ENCODE data around the gene SERPINB1.

The SERPINB1 gene

DNA sequence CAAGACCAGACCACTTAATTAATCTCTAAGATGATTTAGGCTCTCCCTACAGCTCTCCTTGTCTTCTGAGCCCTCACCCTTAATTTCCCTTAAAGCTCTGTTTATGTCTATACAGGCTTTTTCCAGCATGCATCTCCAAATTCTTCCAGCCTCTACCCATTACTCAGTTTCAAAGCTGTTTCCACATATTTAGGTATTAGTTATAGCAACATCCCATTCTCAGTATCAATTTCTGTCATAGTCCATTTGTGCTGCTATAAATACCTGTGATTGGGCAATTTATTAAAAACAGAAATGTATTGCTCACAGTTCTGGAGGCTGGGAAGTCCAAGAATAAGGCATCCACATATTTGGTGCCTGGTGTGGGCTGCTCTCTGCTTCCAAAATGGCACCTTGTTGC, 2.3 kb upstream of the SERPINB1 start:
- no peak for DNase-seq

DNA sequence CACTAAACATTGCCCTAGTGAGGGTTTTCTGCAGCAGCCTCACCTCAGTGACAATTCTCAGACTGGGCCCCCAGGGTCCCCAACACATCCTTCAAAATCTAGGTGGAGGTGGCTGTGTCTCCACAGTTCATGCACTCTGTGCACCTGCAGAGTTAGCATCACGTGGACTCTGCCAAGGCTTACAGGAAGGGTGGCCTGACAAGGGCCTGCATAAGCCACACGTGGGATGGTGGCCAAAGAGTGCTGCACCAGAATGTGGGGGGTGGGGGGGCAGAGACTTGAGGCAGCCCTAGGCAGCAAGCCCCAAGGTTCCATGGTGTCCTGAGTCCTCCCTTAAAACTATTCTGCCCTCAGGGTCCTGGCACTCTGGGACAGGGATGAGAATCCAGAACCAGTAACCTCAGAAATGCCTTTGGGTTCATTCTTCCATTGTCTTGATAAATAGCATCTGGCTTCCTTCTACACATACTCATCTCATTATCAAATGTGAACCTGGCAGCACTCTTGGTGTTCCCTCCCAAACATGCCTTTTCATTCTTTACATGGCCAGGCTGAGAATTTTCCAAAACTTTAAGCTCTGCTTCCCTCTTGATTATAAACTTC, 1.6 kb upstream of the SERPINB1 start:
- no peak for DNase-seq

GRCh38 chr6:2842139-2842552, 483 bp upstream of the SERPINB1 start:
- no peak for DNase-seq

GRCh38 chr6:2840749-2841061, 958 bp downstream of the SERPINB1 start:
- peak in 1 of 2 experiments; percentile 35 for DNase-seq

DNA sequence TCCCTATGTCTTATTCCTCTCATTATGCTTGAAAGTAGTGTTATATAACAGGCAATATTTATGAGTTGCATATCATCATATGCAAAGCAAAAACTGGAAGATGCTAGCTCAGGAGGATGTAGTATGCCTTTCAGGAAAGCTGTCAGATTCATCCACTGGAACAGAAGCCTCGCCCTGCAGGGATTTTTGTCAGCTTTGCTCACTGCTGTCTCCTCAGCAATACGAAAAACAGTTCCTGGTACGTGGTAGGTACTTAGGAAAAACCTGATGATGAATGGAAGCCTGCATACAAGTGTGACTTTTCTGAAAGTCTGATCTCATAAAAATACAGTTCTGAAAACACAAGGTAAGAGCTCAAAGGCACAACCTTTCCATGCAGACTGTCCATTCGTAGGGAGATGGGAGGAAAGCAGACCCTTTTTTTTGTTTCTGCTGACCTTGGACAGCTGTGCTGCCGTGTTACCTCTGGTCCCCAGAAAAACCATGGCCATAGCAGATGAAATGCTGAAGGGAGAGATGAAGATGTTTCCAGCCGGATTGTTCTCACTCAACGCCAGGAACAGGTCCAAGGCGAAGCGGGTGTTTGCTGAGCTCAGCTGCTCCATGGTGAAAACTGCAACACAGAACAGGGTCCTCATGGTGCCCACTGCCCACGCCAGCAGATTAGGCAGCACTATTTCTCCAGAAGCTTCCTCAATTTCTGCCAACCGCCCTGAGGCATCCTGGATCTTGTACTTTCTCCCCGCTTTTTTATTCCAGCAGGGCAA, 1.5 kb downstream of the SERPINB1 start:
- DNase-seq = no peak

DNA sequence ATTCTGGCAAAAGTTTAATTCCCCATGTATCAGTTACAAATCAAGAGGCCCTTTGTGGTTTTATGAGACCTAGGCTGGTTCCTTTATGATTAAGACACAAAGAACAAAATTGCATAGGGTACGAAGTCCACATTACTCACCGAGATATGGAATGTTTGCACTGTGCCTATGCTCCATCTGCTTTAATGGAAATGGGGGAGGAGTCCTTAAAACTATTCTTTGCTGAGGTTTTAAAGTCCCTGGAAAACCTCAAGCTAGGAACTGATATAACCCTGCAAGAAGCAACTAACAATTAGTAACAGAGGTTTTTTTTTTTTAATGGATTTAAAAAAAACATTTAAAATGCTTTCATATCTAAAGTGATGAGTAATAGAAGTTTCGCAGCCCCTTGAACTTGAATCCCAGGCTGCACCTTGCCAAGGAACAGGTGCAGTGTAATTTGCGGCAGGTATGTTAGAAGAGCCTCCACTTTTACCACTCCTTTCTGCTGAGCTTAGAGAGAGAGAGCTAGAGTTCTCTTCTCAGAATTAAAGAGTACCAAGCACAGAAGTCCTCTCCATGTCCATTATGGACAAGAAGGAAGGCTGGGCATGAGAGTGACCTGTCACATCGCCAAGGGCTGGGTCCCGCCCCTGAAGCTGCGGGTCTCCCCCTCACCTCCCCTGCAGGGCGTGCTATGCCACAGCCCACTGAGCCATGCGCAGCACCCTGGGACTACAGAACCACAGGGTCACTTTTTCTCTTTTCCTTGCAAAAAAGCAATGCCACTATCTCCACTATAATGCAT, 2.3 kb downstream of the SERPINB1 start:
- no peak for DNase-seq

- no peak for DNase-seq
Measured at GRCh38 chr6:2838251-2838650, 3.4 kb downstream of the SERPINB1 start.

DNA sequence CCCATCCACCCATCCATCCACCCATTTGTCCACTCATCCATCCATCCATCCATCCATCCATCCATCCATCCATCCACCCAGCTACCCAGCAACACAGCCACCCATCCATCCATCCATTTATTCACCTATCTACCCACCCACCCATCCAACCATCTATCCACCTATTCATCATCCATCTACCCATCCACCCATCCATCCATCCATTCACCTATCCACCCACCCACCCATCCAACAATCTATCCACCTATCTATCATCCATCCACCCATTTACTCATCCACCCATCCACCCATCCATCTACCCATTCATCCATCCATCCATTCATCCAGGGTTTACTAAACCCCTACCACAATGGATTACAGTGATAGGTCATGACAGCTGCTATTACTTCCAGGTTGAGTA, 7.4 kb downstream of the SERPINB1 start:
- no peak for DNase-seq

DNA sequence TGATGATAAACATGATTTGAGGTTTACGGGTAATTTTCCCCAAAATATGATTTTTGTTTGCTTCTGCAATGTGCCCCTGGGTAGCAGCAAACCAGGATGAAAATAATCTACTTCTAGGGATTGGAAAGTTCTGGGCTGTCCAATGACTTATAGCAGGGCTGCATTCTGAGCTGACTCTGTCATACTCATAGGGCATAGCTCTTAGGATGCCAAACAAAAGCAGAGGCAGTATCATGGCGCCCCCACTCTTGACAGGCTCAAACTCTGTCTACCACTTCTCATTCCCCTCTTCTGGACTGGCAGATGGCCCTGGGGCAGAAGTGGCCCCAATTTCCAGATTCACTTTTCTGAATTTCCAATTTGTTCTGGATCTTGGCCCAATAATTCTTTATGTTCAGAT, 10.3 kb downstream of the SERPINB1 start:
- DNase-seq = no peak

GRCh38 chr6:2830183-2830582, 11.5 kb downstream of the SERPINB1 start:
- no peak for DNase-seq

DNA sequence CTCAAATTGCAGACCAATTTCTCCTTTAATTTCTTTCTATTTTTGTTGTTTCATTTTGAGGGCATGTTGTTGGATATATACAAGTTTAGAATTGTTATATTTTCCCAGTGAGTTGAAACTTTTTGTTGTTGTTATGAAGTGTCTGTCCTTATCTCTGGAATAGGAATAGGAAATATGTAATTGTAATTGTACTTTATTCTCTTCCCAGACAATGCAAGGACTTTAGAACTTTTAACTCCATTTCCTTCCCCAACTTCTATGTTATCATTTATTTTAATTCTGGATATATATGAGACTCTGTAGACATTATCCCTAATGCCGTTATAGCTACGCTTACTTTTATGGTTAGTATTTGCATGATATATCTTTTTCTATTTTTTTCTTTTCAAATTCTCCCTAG, 12.4 kb downstream of the SERPINB1 start:
- DNase-seq = no peak

DNA sequence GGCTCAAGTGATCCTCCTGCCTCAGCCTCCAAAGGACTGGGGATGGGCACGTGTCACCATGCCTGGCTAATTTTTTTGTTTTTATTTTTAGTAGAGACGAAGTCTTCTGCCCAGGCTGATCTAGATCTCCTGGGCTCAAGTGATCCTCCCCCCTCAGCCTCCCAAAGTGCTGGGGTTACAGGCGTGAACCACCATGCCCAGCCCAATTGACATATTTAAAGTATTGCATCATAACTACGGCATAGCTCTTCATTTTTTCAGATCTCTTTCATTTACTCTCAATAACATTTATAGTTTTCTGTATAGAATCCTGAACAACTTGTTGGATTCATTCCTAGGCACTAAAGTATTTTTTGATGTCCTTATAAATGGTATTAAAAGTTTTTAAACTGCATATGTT, 13.0 kb downstream of the SERPINB1 start:
- no peak for DNase-seq

DNA sequence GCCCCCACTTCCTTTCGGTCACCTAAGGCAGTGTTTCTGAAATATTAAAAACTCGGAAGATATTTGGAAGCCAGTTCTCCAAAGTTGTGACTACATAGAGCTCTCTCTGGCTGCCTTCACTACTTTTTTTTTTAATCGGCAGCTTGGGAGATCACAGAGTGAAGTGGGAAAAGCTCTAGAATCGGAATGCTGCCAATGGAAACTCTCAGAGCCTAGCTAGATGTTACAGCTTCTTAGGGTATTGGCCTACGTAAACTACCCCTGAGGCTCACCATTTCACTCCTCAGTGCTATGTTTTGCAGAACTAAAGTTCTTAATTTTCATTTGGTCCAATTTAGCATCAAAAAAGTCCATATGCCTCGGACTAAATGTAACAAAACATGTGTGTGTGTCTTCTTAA, 14.5 kb downstream of the SERPINB1 start:
- no peak for DNase-seq

GRCh38 chr6:2826131-2826530, 15.5 kb downstream of the SERPINB1 start:
- no peak for DNase-seq

GRCh38 chr6:2823104-2823850, 18.4 kb downstream of the SERPINB1 start:
- no peak for DNase-seq

DNA sequence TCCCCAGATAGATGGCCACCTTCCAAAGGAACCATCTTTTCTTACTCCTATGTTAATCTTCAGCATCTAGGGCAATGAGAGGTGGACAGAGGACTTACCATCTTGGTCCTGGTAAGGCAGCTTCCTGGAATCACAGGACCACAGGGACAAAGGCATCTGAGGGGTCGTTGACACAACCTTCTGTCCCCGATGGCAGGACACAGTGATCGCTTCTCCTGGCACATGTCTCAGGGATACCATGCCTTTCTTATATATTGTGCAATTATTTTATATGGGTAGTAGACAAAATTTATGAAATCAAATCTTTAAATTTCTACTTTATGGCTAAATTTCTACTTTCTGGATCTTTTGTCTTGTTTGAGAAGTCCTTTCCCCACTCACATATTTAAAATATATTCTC, 20.1 kb downstream of the SERPINB1 start:
- DNase-seq = no peak

GRCh38 chr6:2820415-2820814, 21.2 kb downstream of the SERPINB1 start:
- no peak for DNase-seq

DNA sequence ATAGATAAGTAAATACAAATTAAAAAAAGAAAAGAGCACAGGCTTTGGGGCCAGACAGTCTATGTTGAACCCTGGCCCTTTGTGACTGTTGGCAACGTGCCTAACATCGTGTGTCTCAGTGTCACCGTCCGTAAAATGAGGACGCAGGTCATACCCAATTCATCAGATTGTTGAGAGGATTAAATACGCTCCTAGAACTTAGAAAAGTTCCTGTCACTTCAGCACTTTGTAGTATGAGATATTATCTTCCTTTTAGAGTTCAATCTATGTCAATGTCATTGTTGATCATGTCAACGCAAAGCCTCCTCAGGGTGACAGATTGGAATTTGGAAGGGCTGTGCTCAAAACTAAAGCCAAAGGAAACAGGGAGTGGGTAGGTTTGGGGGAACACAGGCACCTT, 21.7 kb downstream of the SERPINB1 start:
- no peak for DNase-seq

DNA sequence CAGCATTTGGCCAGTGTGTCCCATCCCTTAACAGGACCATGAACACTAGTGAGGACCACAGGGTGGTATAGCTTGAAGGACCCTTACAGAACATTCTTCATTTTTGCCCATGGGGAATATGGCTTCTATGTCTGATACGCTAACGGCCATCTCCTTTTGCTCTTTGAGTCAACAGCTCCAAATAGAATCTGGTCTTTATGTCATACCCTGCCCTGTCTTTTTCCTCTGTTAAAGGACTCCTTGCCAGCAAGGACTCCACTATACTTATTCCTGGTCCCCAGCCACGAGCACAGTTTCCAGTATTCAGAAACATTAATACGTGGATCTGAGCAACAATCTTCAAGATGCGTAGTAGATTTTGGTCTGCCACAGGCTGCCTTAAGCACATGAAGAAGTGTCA, 22.5 kb downstream of the SERPINB1 start:
- no peak for DNase-seq

GRCh38 chr6:2818593-2818992, 23.1 kb downstream of the SERPINB1 start:
- no peak for DNase-seq

GRCh38 chr6:2817903-2818443, 23.7 kb downstream of the SERPINB1 start:
- DNase-seq = no peak

- no peak for DNase-seq
Measured at GRCh38 chr6:2816158-2816557, 25.5 kb downstream of the SERPINB1 start.

DNA sequence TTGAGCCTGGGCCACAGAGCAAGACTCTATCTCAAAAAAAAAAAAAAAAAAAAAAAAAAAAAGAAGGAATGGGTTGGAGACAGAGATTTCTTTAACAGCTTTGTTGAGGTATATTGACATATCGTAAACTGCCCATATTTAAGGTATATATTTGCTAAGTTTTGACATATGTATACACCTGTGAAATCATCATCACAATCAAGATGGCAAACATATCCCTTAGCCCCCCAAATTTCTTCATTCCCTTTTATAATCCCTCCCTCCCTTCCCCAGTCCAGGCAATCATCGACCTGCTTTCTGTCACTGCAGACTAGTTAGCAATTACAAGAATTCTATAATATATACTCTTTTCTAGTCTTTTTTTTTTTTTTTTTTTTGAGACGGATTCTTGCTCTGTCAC, 29.0 kb downstream of the SERPINB1 start:
- no peak for DNase-seq

Data from stimulated activated CD4-positive, alpha-beta T cell treated with anti-CD3 and anti-CD28 coated beads, Interleukin-4, amount 100 ng/mL, for 4 hours (primary cell).